HCT116 (cell line): Measurements from ENCODE around the gene CEMIP2. TPM values are rescaled to one million over a fixed set of nuclear protein-coding genes. Genes with fewer than 3 reads are reported as not detected.

Source experiments
- ATAC-seq: fragments of 200-7000 bp; cut with Tn5 transposase; 2 replicates; pipeline ENCODE4 v1.9.1; 2020; ENCODE audit warnings: mild to moderate bottlenecking, moderate library complexity
- BruUV-seq: library from RNA; stranded (reverse); fragments of 400-500 nt; replicated peaks from 2 replicates; lab custom pipeline; 2021; lab: Mats Ljungman, UMichigan
- CTCF ChIA-PET: fragments of 300-600 bp; sonication (Branson Sonifier 250); formaldehyde crosslinking; loops from one replicate; lab custom pipeline; 2021; ENCODE audit warnings: antibody characterized with exemption; lab: Charles Lee
- POLR2A ChIA-PET: fragments of 300-600, 350-600 bp; sonication (Branson Sonifier 250); formaldehyde crosslinking; loops from one replicate; lab custom pipeline; 2021; ENCODE audit warnings: antibody characterized with exemption; lab: Charles Lee
- RAD21 ChIA-PET, 2 experiments: fragments of 300-600 bp; sonication (Branson Sonifier 250); formaldehyde crosslinking; loops; one replicate each; lab custom pipeline; 2023; ENCODE audit warnings: low total read pairs in 2 of 2; ENCODE audit not compliant: uncharacterized antibody in 2 of 2, unreplicated experiment in 2 of 2, low non-redundant PET in 1 of 2; lab: Charles Lee
- DNase-seq: peaks from one replicate; pipeline ENCODE4 v3.0.0-alpha.2; 2010; ENCODE audit warnings: low read depth, low spot score
- H2AFZ ChIP-seq: fragments of 200-600 bp; shearing (Covaris generic), sonication (generic); 2 replicates; pipeline ENCODE4 v1.6.1; 2017; ENCODE audit warnings: low read depth, mixed run types, mixed read lengths, antibody characterized with exemption, low read length; ENCODE audit not compliant: poor library complexity, severe bottlenecking
- H3K27ac ChIP-seq: 2 replicates; pipeline ENCODE4 v1.5.1; 2012; ENCODE audit warnings: low read depth, low read length
- H3K27me3 ChIP-seq: fragments of 200-600 bp; sonication (generic); 2 replicates; pipeline ENCODE4 v1.6.1; 2016; ENCODE audit warnings: mixed run types, low read length, mixed read lengths; ENCODE audit not compliant: insufficient read depth
- H3K36me3 ChIP-seq, 2 experiments: fragments of 200-500 bp in 1 of 2; fragments of 200-600 bp in 1 of 2; sonication (Bioruptor generic) in 1 of 2; sonication (generic) in 1 of 2; 2 replicates each; pipeline versions ENCODE4 v1.5.1 to v1.6.1; 2014 to 2016; ENCODE audit warnings: low read length in 2 of 2, inconsistent platforms in 1 of 2, mixed read lengths in 1 of 2, mixed run types in 1 of 2; ENCODE audit not compliant: insufficient read depth in 2 of 2, control insufficient read depth in 1 of 2
- H3K4me1 ChIP-seq, 2 experiments: fragments of 200-600 bp in 1 of 2; sonication (generic) in 1 of 2; 2 replicates each; pipeline versions ENCODE4 v1.5.1 to v1.6.1; 2012 to 2017; ENCODE audit warnings: low read length in 2 of 2, inconsistent platforms in 1 of 2, mild to moderate bottlenecking in 1 of 2, mixed read lengths in 1 of 2, mixed run types in 1 of 2, moderate library complexity in 1 of 2; ENCODE audit not compliant: insufficient read depth in 2 of 2, control insufficient read depth in 1 of 2
- H3K4me2 ChIP-seq: fragments of 200-600 bp; sonication (generic); 2 replicates; pipeline ENCODE4 v1.6.1; 2017; ENCODE audit warnings: mixed run types, low read length, mixed read lengths
- H3K4me3 ChIP-seq, 2 experiments: fragments of 200-600 bp in 1 of 2; sonication (generic) in 1 of 2; replicated peaks in 1 of 2; 2 replicates each; pipeline ENCODE4 v1.5.1; 2011 to 2016; ENCODE audit warnings: low read length in 2 of 2, control low read depth in 1 of 2, low read depth in 1 of 2, mild to moderate bottlenecking in 1 of 2, mixed read lengths in 1 of 2, mixed run types in 1 of 2
- H3K79me2 ChIP-seq: fragments of 200-600 bp; sonication (generic); 2 replicates; pipeline ENCODE4 v1.6.1; 2017; ENCODE audit warnings: mild to moderate bottlenecking, mixed run types, low read length, moderate library complexity, mixed read lengths; ENCODE audit not compliant: insufficient read depth
- H3K9ac ChIP-seq: fragments of 200-600 bp; sonication (generic); 2 replicates; pipeline ENCODE4 v1.6.1; 2016; ENCODE audit warnings: low read length, mixed read lengths
- H3K9me2 ChIP-seq: fragments of 200-600 bp; sonication (generic), shearing (Covaris generic); 2 replicates; pipeline ENCODE4 v1.6.1; 2017; ENCODE audit warnings: mixed run types, mild to moderate bottlenecking, moderate library complexity; ENCODE audit not compliant: insufficient read depth
- H3K9me3 ChIP-seq, 2 experiments: fragments of 200-500 bp in 1 of 2; fragments of 200-600 bp in 1 of 2; sonication (Bioruptor generic) in 1 of 2; sonication (generic) in 1 of 2; 2 replicates each; pipeline ENCODE4 v1.6.1; 2014 to 2017; ENCODE audit warnings: low read length in 2 of 2, mixed read lengths in 2 of 2, inconsistent platforms in 1 of 2, low read depth in 1 of 2, mild to moderate bottlenecking in 1 of 2, mixed run types in 1 of 2, moderate library complexity in 1 of 2; ENCODE audit not compliant: control insufficient read depth in 1 of 2, insufficient read depth in 1 of 2
- H4K20me1 ChIP-seq: fragments of 200-600 bp; sonication (generic), shearing (Covaris generic); 2 replicates; pipeline ENCODE4 v1.6.1; 2017; ENCODE audit warnings: mixed run types, mild to moderate bottlenecking, moderate library complexity; ENCODE audit not compliant: insufficient read depth
- CBX3 ChIP-seq: IDR thresholded peaks from 2 replicates; pipeline ENCODE4 v1.6.1; 2012; ENCODE audit warnings: low read depth
- CEBPB ChIP-seq: IDR thresholded peaks from 2 replicates; pipeline ENCODE4 v1.6.1; 2012; ENCODE audit warnings: low read depth
- FOSL1 ChIP-seq: IDR thresholded peaks from 2 replicates; pipeline ENCODE4 v1.6.1; 2012; ENCODE audit warnings: low read depth
- POLR2A ChIP-seq: IDR thresholded peaks from 2 replicates; pipeline ENCODE4 v1.7.0; 2011; ENCODE audit warnings: borderline replicate concordance; ENCODE audit not compliant: insufficient read depth, insufficient read length; ENCODE audit errors: extremely low read depth
- SRF ChIP-seq: IDR thresholded peaks from 2 replicates; pipeline ENCODE4 v1.6.1; 2012; ENCODE audit warnings: low read depth
- intact Hi-C: fragments of 100-400 bp; cut with micrococcal nuclease; formaldehyde crosslinking; loops from 2 replicates; pipeline ENCODE4 v1.10.0; 2022
- total RNA-seq: library from RNA; stranded (reverse); gene quantifications from one replicate; pipeline ENCODE4 v1.2.1, GENCODE V29; 2021; ENCODE audit not compliant: unreplicated experiment
- TF ChIP-seq, protein P1 (sequence below), 3 experiments: fragments of 200-600 bp in 1 of 3; sonication (generic) in 1 of 3; IDR thresholded peaks in 2 of 3; conservative IDR thresholded peaks in 1 of 3; 2 replicates each; pipeline ENCODE4 v1.5.1; 2012 to 2017; ENCODE audit warnings: low read depth in 2 of 3, low read length in 2 of 3, antibody characterized with exemption in 1 of 3, borderline replicate concordance in 1 of 3, control low read depth in 1 of 3, mild to moderate bottlenecking in 1 of 3, mixed read lengths in 1 of 3, mixed run types in 1 of 3, moderate library complexity in 1 of 3; ENCODE audit not compliant: insufficient read depth in 1 of 3

The CEMIP2 gene
- total RNA-seq, 1 experiment from 2014 or later: 14.3 TPM

DNA sequence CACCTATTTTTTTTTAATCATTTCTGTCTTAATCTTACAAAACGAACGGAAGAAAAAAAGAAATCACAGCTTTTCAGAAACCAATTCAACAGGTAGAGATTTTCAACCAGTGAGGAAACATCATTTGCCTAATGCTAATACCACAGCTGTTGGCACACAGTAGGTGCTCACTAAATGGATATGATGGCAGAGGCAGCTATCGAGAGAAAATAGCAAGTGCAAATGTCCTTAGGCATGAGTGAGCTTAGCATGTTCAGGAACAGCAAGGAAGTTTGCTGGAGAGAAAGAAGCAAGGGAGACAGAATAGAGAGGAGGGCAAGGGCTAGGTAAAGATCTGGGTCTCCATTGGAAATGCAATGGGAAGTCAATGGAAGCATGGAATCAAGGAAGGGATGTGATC, 49.2 kb downstream of the CEMIP2 start:
- CTCF ChIA-PET: no interaction called here

More for the DNA sequence above, 49.2 kb downstream of the CEMIP2 start:
- Histone ChIP-seq H3K27me3 (no peaks in the 10 kb centered on the region), H2AFZ (no peak overlapping the region), H3K4me3 (no peak overlapping the region), H3K9me3 (no peaks in the 10 kb centered on the region), H3K79me2 (no peaks in the 10 kb centered on the region), H3K9ac (no peak overlapping the region), H3K36me3 (no peaks in the 10 kb centered on the region), H3K4me1 (no peaks in the 10 kb centered on the region), H3K27ac (no peak overlapping the region), H4K20me1 (no peaks in the 10 kb centered on the region), H3K4me2 (no peak overlapping the region), H3K9me2 (no peaks in the 10 kb centered on the region)
- TF ChIP-seq POLR2A: no peak
- TF ChIP-seq SRF: no peak
- TF ChIP-seq FOSL1: no peak
- TF ChIP-seq CEBPB: no peak
- TF ChIP-seq, protein P1, sequence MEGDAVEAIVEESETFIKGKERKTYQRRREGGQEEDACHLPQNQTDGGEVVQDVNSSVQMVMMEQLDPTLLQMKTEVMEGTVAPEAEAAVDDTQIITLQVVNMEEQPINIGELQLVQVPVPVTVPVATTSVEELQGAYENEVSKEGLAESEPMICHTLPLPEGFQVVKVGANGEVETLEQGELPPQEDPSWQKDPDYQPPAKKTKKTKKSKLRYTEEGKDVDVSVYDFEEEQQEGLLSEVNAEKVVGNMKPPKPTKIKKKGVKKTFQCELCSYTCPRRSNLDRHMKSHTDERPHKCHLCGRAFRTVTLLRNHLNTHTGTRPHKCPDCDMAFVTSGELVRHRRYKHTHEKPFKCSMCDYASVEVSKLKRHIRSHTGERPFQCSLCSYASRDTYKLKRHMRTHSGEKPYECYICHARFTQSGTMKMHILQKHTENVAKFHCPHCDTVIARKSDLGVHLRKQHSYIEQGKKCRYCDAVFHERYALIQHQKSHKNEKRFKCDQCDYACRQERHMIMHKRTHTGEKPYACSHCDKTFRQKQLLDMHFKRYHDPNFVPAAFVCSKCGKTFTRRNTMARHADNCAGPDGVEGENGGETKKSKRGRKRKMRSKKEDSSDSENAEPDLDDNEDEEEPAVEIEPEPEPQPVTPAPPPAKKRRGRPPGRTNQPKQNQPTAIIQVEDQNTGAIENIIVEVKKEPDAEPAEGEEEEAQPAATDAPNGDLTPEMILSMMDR (IDR thresholded peaks at IDR 0.05 in 2 of 3, conservative IDR thresholded peaks at IDR 0.05 in 1 of 3; ENCODE audit: borderline replicate concordance in 1 of 3, insufficient read depth in 1 of 3, low read depth in 2 of 3, low read length in 2 of 3): no peak
- TF ChIP-seq CBX3: no peak
- ATAC-seq (no peak), DNase-seq (no peak)
- ChIA-PET POLR2A (no interaction called here), RAD21 (no interaction called here)
- intact Hi-C loops: loop anchor here (10.0 kb wide), 1 partner anchor 94 kb away; no protein-coding TSS in a partner anchor
- BruUV-seq: no TSS peak
